A549 (cell line): ENCODE measurements around the gene RAD51B. TPM values are rescaled to one million over a fixed set of nuclear protein-coding genes. Genes with fewer than 3 reads are reported as not detected.

Experiments
- ATAC-seq, 2 experiments: fragments of 200-7000 bp in 1 of 2; fragments of >200 bp in 1 of 2; cut with Nextera tagmentation in 1 of 2; cut with Tn5 transposase in 1 of 2; 3 replicates each; pipeline versions ENCODE4 v1.8.0 to v1.9.1; 2018 to 2020; ENCODE audit warnings: mild to moderate bottlenecking in 1 of 2, moderate library complexity in 1 of 2
- CTCF ChIA-PET: fragments of 300-600 bp; sonication (Branson Sonifier 250); formaldehyde crosslinking; extraction: SDS; loops from one replicate; lab custom pipeline; 2021; ENCODE audit warnings: antibody characterized with exemption, inconsistent platforms; lab: Yijun Ruan, JAX
- POLR2A ChIA-PET: fragments of 350-600 bp; formaldehyde crosslinking; extraction: SDS; loops from one replicate; lab custom pipeline; 2021; ENCODE audit warnings: antibody characterized with exemption, inconsistent platforms; lab: Yijun Ruan, JAX
- DNase-seq, 2 experiments: peaks; one replicate each; pipeline versions ENCODE4 v3.0.0 to v3.0.0-alpha.2; 2011 to 2016; ENCODE audit warnings: low read depth in 1 of 2, low spot score in 1 of 2
- FAIRE-seq: peaks from 2 replicates; lab custom pipeline; 2011; peaks lifted over from hg19 to GRCh38; lab: Jason Lieb, UNC
- H3K27ac ChIP-seq, 2 experiments: fragments of >200 bp; sonication (Bioruptor Twin); formaldehyde crosslinking; 3 replicates each; pipeline ENCODE4 v1.5.1; 2016 to 2017
- H3K4me1 ChIP-seq: fragments of >200 bp; sonication (Bioruptor Twin); formaldehyde crosslinking; 3 replicates; pipeline ENCODE4 v1.6.1; 2016
- H3K4me2 ChIP-seq: fragments of >200 bp; sonication (Bioruptor Twin); formaldehyde crosslinking; 3 replicates; pipeline ENCODE4 v1.6.1; 2016
- H3K4me3 ChIP-seq: fragments of >200 bp; sonication (Bioruptor Twin); formaldehyde crosslinking; 3 replicates; pipeline ENCODE4 v1.5.1; 2016
- H3K9me3 ChIP-seq: fragments of >200 bp; sonication (Bioruptor Twin); formaldehyde crosslinking; 3 replicates; pipeline ENCODE4 v1.6.1; 2016
- CBX8 ChIP-seq: fragments of 200-600 bp; sonication (generic); IDR thresholded peaks from 2 replicates; pipeline ENCODE4 v1.6.1; 2016
- CHD2 ChIP-seq: fragments of 150-350 bp; IDR thresholded peaks from 2 replicates; pipeline ENCODE4 v1.6.1; 2014; ENCODE audit warnings: low read length; ENCODE audit not compliant: partially characterized antibody
- ESRRA ChIP-seq: fragments of 150-350 bp; IDR thresholded peaks from 2 replicates; pipeline ENCODE4 v1.6.1; 2014; ENCODE audit warnings: mild to moderate bottlenecking, low read length, borderline replicate concordance
- FOSB ChIP-seq: fragments of 250-450 bp; sonication (Bioruptor Pico); IDR thresholded peaks from 2 replicates; pipeline ENCODE4 v1.5.0; 2020; ENCODE audit warnings: mild to moderate bottlenecking, moderate library complexity
- FOSL2 ChIP-seq, 2 experiments: fragments of 450-650 bp in 1 of 2; fragments of >200 bp in 1 of 2; sonication (Bioruptor Twin) in 1 of 2; formaldehyde crosslinking; IDR thresholded peaks; 2 replicates each; pipeline versions ENCODE4 v1.5.0 to v1.6.1; 2016 to 2020; ENCODE audit warnings: mild to moderate bottlenecking in 1 of 2, moderate library complexity in 1 of 2
- HOXA7 ChIP-seq: fragments of 250-450 bp; sonication (Bioruptor Pico); IDR thresholded peaks from 2 replicates; pipeline ENCODE4 v1.5.0; 2020; ENCODE audit warnings: mild to moderate bottlenecking, moderate library complexity
- HOXB5 ChIP-seq: fragments of 250-450 bp; sonication (Bioruptor Pico); IDR thresholded peaks from 2 replicates; pipeline ENCODE4 v1.5.0; 2020; ENCODE audit warnings: mild to moderate bottlenecking, moderate library complexity
- JUN ChIP-seq, 2 experiments: fragments of >200 bp; sonication (Bioruptor Twin); formaldehyde crosslinking; IDR thresholded peaks; 2 replicates in 1 of 2; 3 replicates in 1 of 2; pipeline ENCODE4 v1.6.1; 2016 to 2017
- MAFK ChIP-seq: fragments of 450-650 bp; IDR thresholded peaks from 2 replicates; pipeline ENCODE4 v1.6.1; 2014; ENCODE audit not compliant: partially characterized antibody
- MAZ ChIP-seq: fragments of 150-350 bp; IDR thresholded peaks from 2 replicates; pipeline ENCODE4 v1.6.1; 2014; ENCODE audit warnings: antibody characterized with exemption, low read depth, low read length, borderline replicate concordance
- NFE2L2 ChIP-seq: fragments of 150-350 bp; conservative IDR thresholded peaks from 2 replicates; pipeline ENCODE4 v1.6.1; 2014; ENCODE audit warnings: low read length
- PBX3 ChIP-seq: IDR thresholded peaks from 2 replicates; pipeline ENCODE4 v1.6.1; 2012
- POLR2A ChIP-seq: IDR thresholded peaks from 2 replicates; pipeline ENCODE4 v1.6.1; 2012; ENCODE audit warnings: mild to moderate bottlenecking, low read length
- POLR2AphosphoS2 ChIP-seq: conservative IDR thresholded peaks from 2 replicates; pipeline ENCODE4 v1.6.1; 2012; ENCODE audit warnings: low read length, improper control_type of control experiment, inconsistent platforms
- RCOR1 ChIP-seq: fragments of 150-350 bp; IDR thresholded peaks from 2 replicates; pipeline ENCODE4 v1.6.1; 2014; ENCODE audit warnings: antibody characterized with exemption, low read length, low read depth
- SREBF2 ChIP-seq: fragments of 450-650 bp; IDR thresholded peaks from 2 replicates; pipeline ENCODE4 v1.6.1; 2014; ENCODE audit warnings: mild to moderate bottlenecking, moderate library complexity
- TFCP2L1 ChIP-seq: fragments of 250-450 bp; sonication (Bioruptor Pico); IDR thresholded peaks from 2 replicates; pipeline ENCODE4 v1.5.0; 2021; ENCODE audit warnings: mild to moderate bottlenecking
- TP53 ChIP-seq: fragments of 250-450 bp; sonication (Bioruptor Pico); IDR thresholded peaks from 2 replicates; pipeline ENCODE4 v1.5.0; 2021; ENCODE audit warnings: mild to moderate bottlenecking, moderate library complexity
- ZC3H11A ChIP-seq: fragments of 450-650 bp; IDR thresholded peaks from 2 replicates; pipeline ENCODE4 v1.6.1; 2014; ENCODE audit warnings: antibody characterized with exemption, mild to moderate bottlenecking
- ZFP36 ChIP-seq: fragments of 450-650 bp; IDR thresholded peaks from 2 replicates; pipeline ENCODE4 v1.6.1; 2014; ENCODE audit warnings: borderline replicate concordance; ENCODE audit not compliant: partially characterized antibody
- ZSCAN20 ChIP-seq: fragments of 250-450 bp; sonication (Bioruptor Pico); IDR thresholded peaks from 2 replicates; pipeline ENCODE4 v1.8.0; 2022; ENCODE audit warnings: mild to moderate bottlenecking, moderate library complexity
- WGBS: methylation state at CpG from one replicate; pipeline ENCODE4 v1.1.6; 2017; ENCODE audit errors: missing lambda C conversion rate; 5-methylcytosine and 5-hydroxymethylcytosine counted together
- polyA plus RNA-seq, 4 experiments: library from polyadenylated mRNA; depleted of rRNA in 3 of 4; stranded (reverse); fragments of >200 nt; fragmentation: RNase III in 1 of 4; extraction: RNeasy Plus Mini Kit Qiagen cat#74134 plus additional on column Dnase treatment in 1 of 4; gene quantifications; 2 replicates in 3 of 4; 3 replicates in 1 of 4; pipeline ENCODE4 v1.2.3, GENCODE V29; 2011 to 2017
- TF ChIP-seq, protein P1 (sequence below): fragments of 250-450 bp; sonication (Bioruptor Pico); IDR thresholded peaks from 2 replicates; pipeline ENCODE4 v1.5.0; 2020; ENCODE audit warnings: low read depth, mild to moderate bottlenecking, moderate library complexity
- TF ChIP-seq, protein P2 (sequence below): fragments of >200 bp; sonication (Bioruptor Twin); formaldehyde crosslinking; IDR thresholded peaks from 3 replicates; pipeline ENCODE4 v1.6.1; 2016
- TF ChIP-seq, protein P3 (sequence below): fragments of 200-600 bp; sonication (generic); IDR thresholded peaks from 2 replicates; pipeline ENCODE4 v1.6.1; 2016; ENCODE audit warnings: antibody characterized with exemption, mild to moderate bottlenecking, moderate library complexity
- TF ChIP-seq, protein P4 (sequence below): fragments of >200 bp; sonication (Bioruptor Twin); formaldehyde crosslinking; IDR thresholded peaks from 2 replicates; pipeline ENCODE4 v1.6.1; 2016

The RAD51B gene
- polyA plus RNA-seq, 2 of the 4 experiments (the other 2 are of a cell fraction), result 7.2 to 10.8 TPM

GRCh38 chr14:68439676-68440075 is 620.1 kb downstream of the RAD51B start:
- H3K4me1 ChIP-seq, result peaks cover 12% of the 10 kb centered on the region
- H3K27ac ChIP-seq, result peak overlapping the region in 1 of 2 experiments; percentile 61; a peak in 3 of 6 replicates
- ChIA-PET POLR2A (no interaction called here), CTCF (interaction anchor here (0.6 kb wide), 1 partner anchor 667 kb away, joined by 3 read pairs; no protein-coding TSS in a partner anchor)
- no peak for FAIRE-seq
- 84% methylated on average over 2 of the region's 2 CpGs for WGBS
- H3K9me3 ChIP-seq, result peaks cover 12% of the 10 kb centered on the region
- no peak for ATAC-seq
- DNase-seq, result no peak
- no peak overlapping the region for H3K4me2 ChIP-seq
- H3K4me3 ChIP-seq, result no peak overlapping the region
- TF ChIP-seq MAFK, result no peak
- TF ChIP-seq, protein P1, sequence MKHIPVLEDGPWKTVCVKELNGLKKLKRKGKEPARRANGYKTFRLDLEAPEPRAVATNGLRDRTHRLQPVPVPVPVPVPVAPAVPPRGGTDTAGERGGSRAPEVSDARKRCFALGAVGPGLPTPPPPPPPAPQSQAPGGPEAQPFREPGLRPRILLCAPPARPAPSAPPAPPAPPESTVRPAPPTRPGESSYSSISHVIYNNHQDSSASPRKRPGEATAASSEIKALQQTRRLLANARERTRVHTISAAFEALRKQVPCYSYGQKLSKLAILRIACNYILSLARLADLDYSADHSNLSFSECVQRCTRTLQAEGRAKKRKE (CRISPR knock-in tag), result no peak
- TF ChIP-seq, protein P2, sequence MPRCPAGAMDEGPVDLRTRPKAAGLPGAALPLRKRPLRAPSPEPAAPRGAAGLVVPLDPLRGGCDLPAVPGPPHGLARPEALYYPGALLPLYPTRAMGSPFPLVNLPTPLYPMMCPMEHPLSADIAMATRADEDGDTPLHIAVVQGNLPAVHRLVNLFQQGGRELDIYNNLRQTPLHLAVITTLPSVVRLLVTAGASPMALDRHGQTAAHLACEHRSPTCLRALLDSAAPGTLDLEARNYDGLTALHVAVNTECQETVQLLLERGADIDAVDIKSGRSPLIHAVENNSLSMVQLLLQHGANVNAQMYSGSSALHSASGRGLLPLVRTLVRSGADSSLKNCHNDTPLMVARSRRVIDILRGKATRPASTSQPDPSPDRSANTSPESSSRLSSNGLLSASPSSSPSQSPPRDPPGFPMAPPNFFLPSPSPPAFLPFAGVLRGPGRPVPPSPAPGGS, result no peak
- TF ChIP-seq, protein P3, sequence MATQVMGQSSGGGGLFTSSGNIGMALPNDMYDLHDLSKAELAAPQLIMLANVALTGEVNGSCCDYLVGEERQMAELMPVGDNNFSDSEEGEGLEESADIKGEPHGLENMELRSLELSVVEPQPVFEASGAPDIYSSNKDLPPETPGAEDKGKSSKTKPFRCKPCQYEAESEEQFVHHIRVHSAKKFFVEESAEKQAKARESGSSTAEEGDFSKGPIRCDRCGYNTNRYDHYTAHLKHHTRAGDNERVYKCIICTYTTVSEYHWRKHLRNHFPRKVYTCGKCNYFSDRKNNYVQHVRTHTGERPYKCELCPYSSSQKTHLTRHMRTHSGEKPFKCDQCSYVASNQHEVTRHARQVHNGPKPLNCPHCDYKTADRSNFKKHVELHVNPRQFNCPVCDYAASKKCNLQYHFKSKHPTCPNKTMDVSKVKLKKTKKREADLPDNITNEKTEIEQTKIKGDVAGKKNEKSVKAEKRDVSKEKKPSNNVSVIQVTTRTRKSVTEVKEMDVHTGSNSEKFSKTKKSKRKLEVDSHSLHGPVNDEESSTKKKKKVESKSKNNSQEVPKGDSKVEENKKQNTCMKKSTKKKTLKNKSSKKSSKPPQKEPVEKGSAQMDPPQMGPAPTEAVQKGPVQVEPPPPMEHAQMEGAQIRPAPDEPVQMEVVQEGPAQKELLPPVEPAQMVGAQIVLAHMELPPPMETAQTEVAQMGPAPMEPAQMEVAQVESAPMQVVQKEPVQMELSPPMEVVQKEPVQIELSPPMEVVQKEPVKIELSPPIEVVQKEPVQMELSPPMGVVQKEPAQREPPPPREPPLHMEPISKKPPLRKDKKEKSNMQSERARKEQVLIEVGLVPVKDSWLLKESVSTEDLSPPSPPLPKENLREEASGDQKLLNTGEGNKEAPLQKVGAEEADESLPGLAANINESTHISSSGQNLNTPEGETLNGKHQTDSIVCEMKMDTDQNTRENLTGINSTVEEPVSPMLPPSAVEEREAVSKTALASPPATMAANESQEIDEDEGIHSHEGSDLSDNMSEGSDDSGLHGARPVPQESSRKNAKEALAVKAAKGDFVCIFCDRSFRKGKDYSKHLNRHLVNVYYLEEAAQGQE, result no peak
- no peak for TF ChIP-seq TP53 (CRISPR knock-in tag)
- TF ChIP-seq NFE2L2, result no peak
- no peak for TF ChIP-seq JUN (IDR thresholded peaks at IDR 0.05)
- TF ChIP-seq POLR2A, result no peak
- no peak for TF ChIP-seq HOXA7 (CRISPR knock-in tag)
- TF ChIP-seq FOSL2 (IDR thresholded peaks at IDR 0.05), result no peak
- no peak for TF ChIP-seq FOSL2 (CRISPR knock-in tag; IDR thresholded peaks at IDR 0.05)
- no peak for TF ChIP-seq ZC3H11A
- no peak for TF ChIP-seq CBX8
- TF ChIP-seq ZSCAN20 (CRISPR knock-in tag), result no peak
- no peak for TF ChIP-seq HOXB5
- TF ChIP-seq, protein P4, sequence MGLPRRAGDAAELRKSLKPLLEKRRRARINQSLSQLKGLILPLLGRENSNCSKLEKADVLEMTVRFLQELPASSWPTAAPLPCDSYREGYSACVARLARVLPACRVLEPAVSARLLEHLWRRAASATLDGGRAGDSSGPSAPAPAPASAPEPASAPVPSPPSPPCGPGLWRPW, result no peak
- no peak for TF ChIP-seq POLR2AphosphoS2
- TF ChIP-seq CHD2, result no peak
- no peak for TF ChIP-seq MAZ
- TF ChIP-seq, all 56 proteins: peak for 0

DNA sequence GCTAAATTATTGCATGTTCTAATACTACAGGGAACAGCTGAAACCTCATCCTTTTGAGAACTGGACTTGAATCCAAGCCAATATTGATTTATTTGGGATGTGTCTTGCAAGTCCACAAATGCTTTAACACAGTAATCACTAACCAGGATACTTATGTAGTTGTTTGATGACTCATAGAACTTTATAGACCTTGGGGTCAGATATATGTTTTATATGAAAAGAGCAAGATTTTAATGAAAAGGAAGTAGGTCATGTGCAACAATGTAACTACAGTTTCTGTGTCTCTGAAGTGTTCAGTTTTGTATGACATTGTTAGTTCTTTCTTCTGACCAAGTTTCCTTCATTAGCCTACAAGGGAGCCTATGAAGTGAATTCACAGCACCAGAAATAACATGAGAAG is 621.2 kb downstream of the RAD51B start:
- Histone ChIP-seq H3K9me3 (peaks cover 5% of the 10 kb centered on the region; the same call in 1 of the 3 replicates), H3K4me3 (no peak overlapping the region), H3K27ac (peak overlapping the region in 1 of 2 experiments; percentile 38; a peak in 2 of 6 replicates), H3K4me2 (no peak overlapping the region), H3K4me1 (peaks cover 15% of the 10 kb centered on the region)
- FAIRE-seq (no peak), DNase-seq (peak in 1 of 2 experiments; percentile 16), ATAC-seq (no peak)
- CTCF ChIA-PET, result interaction anchor here (1.4 kb wide), 1 partner anchor 507 kb away, joined by 3 read pairs; no protein-coding TSS in a partner anchor
- POLR2A ChIA-PET, result no interaction called here
- TF ChIP-seq CHD2, result no peak
- TF ChIP-seq FOSL2 (IDR thresholded peaks at IDR 0.05), result no peak
- TF ChIP-seq FOSL2 (CRISPR knock-in tag; IDR thresholded peaks at IDR 0.05), result peak; percentile 78

- Histone ChIP-seq H3K4me2 (no peak overlapping the region), H3K9me3 (no peaks in the 10 kb centered on the region), H3K4me1 (peaks cover 15% of the 10 kb centered on the region), H3K4me3 (no peak overlapping the region), H3K27ac (peak overlapping the region in 1 of 2 experiments; percentile 47; a peak in 2 of 6 replicates)
- DNase-seq, result no peak
- POLR2A ChIA-PET, result no interaction called here
- no peak for ATAC-seq
- no peak for FAIRE-seq
- WGBS, result 94% methylated on average over 3 of the region's 3 CpGs
- CTCF ChIA-PET, result interaction anchor here (1.4 kb wide), 1 partner anchor 508 kb away, joined by 3 read pairs; no protein-coding TSS in a partner anchor
- TF ChIP-seq ESRRA (no peak), TFCP2L1 (CRISPR knock-in tag) (no peak), MAZ (no peak), SREBF2 (no peak), PBX3 (no peak), RCOR1 (no peak), ZFP36 (no peak), FOSB (no peak), MAFK (no peak), POLR2AphosphoS2 (no peak), HOXA7 (CRISPR knock-in tag) (no peak)
- TF ChIP-seq, protein P2, result no peak
- TF ChIP-seq, protein P4, result no peak
Measured at GRCh38 chr14:68441542-68441941, 622.0 kb downstream of the RAD51B start.
